HepG2 (cell line): ENCODE results near the gene PLIN5. TPM values are rescaled to one million over a fixed set of nuclear protein-coding genes. Genes with fewer than 3 reads are reported as not detected.
A peak's percentile ranks its signal among the peaks of the same experiment; 100 is the strongest.

ENCODE experiments used
- ATRX ChIP-seq: sonication (generic); formaldehyde crosslinking; IDR thresholded peaks from 2 replicates; pipeline ENCODE4 v1.4.0; 2020; ENCODE audit warnings: missing genetic modification reagents, borderline replicate concordance
- CBFB ChIP-seq: sonication (generic); formaldehyde crosslinking; IDR thresholded peaks from 2 replicates; pipeline ENCODE4 v1.4.0; 2020; ENCODE audit warnings: missing genetic modification reagents
- CHD2 ChIP-seq: IDR thresholded peaks from 2 replicates; pipeline ENCODE4 v1.6.1; 2011; ENCODE audit warnings: low read depth, low read length, improper control_type of control experiment
- EP300 ChIP-seq, 3 experiments: sonication (generic) in 1 of 3; formaldehyde crosslinking in 1 of 3; IDR thresholded peaks; 2 replicates each; pipeline versions ENCODE4 v1.5.1 to v1.6.1; 2011 to 2020; ENCODE audit warnings: low read depth in 2 of 3, low read length in 2 of 3, borderline replicate concordance in 1 of 3, improper control_type of control experiment in 1 of 3, mild to moderate bottlenecking in 1 of 3, missing genetic modification reagents in 1 of 3, moderate library complexity in 1 of 3
- FOXP4 ChIP-seq: sonication (generic); formaldehyde crosslinking; IDR thresholded peaks from 2 replicates; pipeline ENCODE4 v1.4.0; 2020; ENCODE audit warnings: missing genetic modification reagents
- GATA4 ChIP-seq: sonication (generic); IDR thresholded peaks from 2 replicates; pipeline ENCODE4 v1.6.1; 2016; ENCODE audit warnings: antibody characterized with exemption, low read depth, borderline replicate concordance
- GLI4 ChIP-seq: sonication (generic); formaldehyde crosslinking; IDR thresholded peaks from 2 replicates; pipeline ENCODE4 v1.5.1; 2020; ENCODE audit warnings: missing genetic modification reagents, mild to moderate bottlenecking, moderate library complexity, borderline replicate concordance
- GLMP ChIP-seq: sonication (generic); formaldehyde crosslinking; IDR thresholded peaks from 2 replicates; pipeline ENCODE4 v1.9.0; 2021; ENCODE audit warnings: missing genetic modification reagents, mild to moderate bottlenecking, borderline replicate concordance
- KDM4B ChIP-seq: sonication (generic); formaldehyde crosslinking; IDR thresholded peaks from 2 replicates; pipeline ENCODE4 v1.4.0; 2020; ENCODE audit warnings: missing genetic modification reagents
- KLF13 ChIP-seq: sonication (generic); formaldehyde crosslinking; IDR thresholded peaks from 2 replicates; pipeline ENCODE4 v1.4.0; 2020; ENCODE audit warnings: mild to moderate bottlenecking, missing genetic modification reagents
- NR2F2 ChIP-seq: IDR thresholded peaks from 2 replicates; pipeline ENCODE4 v1.6.1; 2012; ENCODE audit warnings: low read depth, inconsistent platforms, borderline replicate concordance
- RAD21 ChIP-seq: fragments of 450-650 bp; formaldehyde crosslinking; IDR thresholded peaks from 2 replicates; pipeline ENCODE4 v1.5.0; 2020; ENCODE audit warnings: mild to moderate bottlenecking
- SETDB1 ChIP-seq: sonication (generic); formaldehyde crosslinking; IDR thresholded peaks from 2 replicates; pipeline ENCODE4 v1.5.1; 2020; ENCODE audit warnings: missing genetic modification reagents, mild to moderate bottlenecking, borderline replicate concordance
- TFDP1 ChIP-seq: IDR thresholded peaks from 2 replicates; pipeline ENCODE4 v1.6.1; 2016; ENCODE audit warnings: missing compliant biosample characterization, missing genetic modification reagents, borderline replicate concordance
- TRIM22 ChIP-seq: fragments of 450-650 bp; IDR thresholded peaks from 2 replicates; pipeline ENCODE4 v1.6.1; 2017
- ZBTB46 ChIP-seq: sonication (generic); formaldehyde crosslinking; IDR thresholded peaks from 2 replicates; pipeline ENCODE4 v1.4.0; 2020; ENCODE audit warnings: mild to moderate bottlenecking, missing genetic modification reagents, borderline replicate concordance
- ZKSCAN8 ChIP-seq: IDR thresholded peaks from 2 replicates; pipeline ENCODE4 v1.6.1; 2016; ENCODE audit warnings: borderline replicate concordance, missing genetic modification reagents, missing compliant biosample characterization
- ZNF430 ChIP-seq: sonication (generic); formaldehyde crosslinking; IDR thresholded peaks from 2 replicates; pipeline ENCODE4 v1.9.0; 2021; ENCODE audit warnings: mild to moderate bottlenecking, missing genetic modification reagents
- ZNF589 ChIP-seq: sonication (generic); formaldehyde crosslinking; conservative IDR thresholded peaks from 2 replicates; pipeline ENCODE4 v1.8.0; 2022; ENCODE audit warnings: mild to moderate bottlenecking, moderate library complexity, missing genetic modification reagents
- ZNF713 ChIP-seq: sonication (generic); formaldehyde crosslinking; IDR thresholded peaks from 2 replicates; pipeline ENCODE4 v1.4.0; 2020; ENCODE audit warnings: mild to moderate bottlenecking, missing genetic modification reagents
- ZNF773 ChIP-seq: sonication (generic); formaldehyde crosslinking; IDR thresholded peaks from 2 replicates; pipeline ENCODE4 v1.4.0; 2020; ENCODE audit warnings: missing genetic modification reagents, borderline replicate concordance
- ZNF850 ChIP-seq: sonication (generic); formaldehyde crosslinking; conservative IDR thresholded peaks from 2 replicates; pipeline ENCODE4 v1.9.0; 2021; ENCODE audit warnings: mild to moderate bottlenecking, missing genetic modification reagents
- polyA plus RNA-seq, 8 experiments: library from polyadenylated mRNA; depleted of rRNA in 3 of 8; stranded (reverse) in 7 of 8; unstranded in 1 of 8; fragments of >200 nt; fragmentation: Illumina TruSeq in 4 of 8; extraction: Trizol in 4 of 8; gene quantifications; 2 replicates each; pipeline versions ENCODE4 v1.2.1 to v1.2.3, GENCODE V29; 2011 to 2016; ENCODE audit warnings: low read depth in 4 of 8, missing spikeins in 1 of 8, mixed read lengths in 1 of 8; ENCODE audit not compliant: insufficient read depth in 1 of 8
- total RNA-seq, 5 experiments: library from RNA; depleted of rRNA; stranded (reverse); fragments of >200 nt; fragmentation: Illumina TruSeq; extraction: Trizol; gene quantifications; 2 replicates each; pipeline ENCODE4 v1.2.3, GENCODE V29; 2016; ENCODE audit warnings: low read depth in 1 of 5

Gene PLIN5
- total and polyA plus RNA-seq, 2 of the 13 experiments (the other 11 are each of a cell fraction or from before 2014, with no cell fraction given): 1.8 to 4.8 TPM

- TF ChIP-seq ZNF430 (CRISPR knock-in tag): no peak
- TF ChIP-seq ZNF850 (CRISPR knock-in tag): no peak
- TF ChIP-seq FOXP4 (CRISPR knock-in tag): 0 out of 2 replicates have a peak, but pooled peaks have one; percentile 16
- TF ChIP-seq ZNF713 (CRISPR knock-in tag): no peak
- no peak for TF ChIP-seq ZNF773 (CRISPR knock-in tag)
- 0 out of 4 replicates have a peak, but pooled peaks of 1 of the 2 experiments have one; percentile 12 for TF ChIP-seq EP300 (IDR thresholded peaks at IDR 0.05; ENCODE audit: low read depth in 2 of 2, low read length in 2 of 2)
- TF ChIP-seq EP300 (CRISPR knock-in tag; IDR thresholded peaks at IDR 0.05; ENCODE audit: borderline replicate concordance): no peak
- TF ChIP-seq NR2F2: no peak
- no peak for TF ChIP-seq RAD21
- TF ChIP-seq KDM4B: no peak
- no peak for TF ChIP-seq CBFB (CRISPR knock-in tag)
- TF ChIP-seq TFDP1: peak; percentile 65; the same call in 1 of the 2 replicates
- no peak for TF ChIP-seq ZNF589
- TF ChIP-seq TRIM22: no peak
- TF ChIP-seq ZKSCAN8 (CRISPR knock-in tag): no peak
- TF ChIP-seq SETDB1: no peak
- no peak for TF ChIP-seq ZBTB46 (CRISPR knock-in tag)
- TF ChIP-seq GLI4 (CRISPR knock-in tag): no peak
- TF ChIP-seq CHD2: no peak
- TF ChIP-seq KLF13 (CRISPR knock-in tag): no peak
- no peak for TF ChIP-seq ATRX (CRISPR knock-in tag)
- no peak for TF ChIP-seq GATA4
- TF ChIP-seq GLMP (CRISPR knock-in tag): no peak
Observed at GRCh38 chr19:4575267-4576015, 40.4 kb upstream of the PLIN5 start (continued).
